Ovary (tissue), 3 donors: ENCODE results near the gene BRAT1.

Experiments
- CTCF ChIP-seq, 3 donors: fragments of 450-650 bp in 2 of 3; fragments of 200-600 bp in 1 of 3; IDR thresholded peaks; one replicate each; pipeline versions ENCODE4 v1.5.1 to v1.8.0; 2016 to 2022; ENCODE audit warnings: antibody characterized with exemption in 3 of 3, mild to moderate bottlenecking in 1 of 3
- EP300 ChIP-seq: sonication (generic); formaldehyde crosslinking; IDR thresholded peaks from one replicate; pipeline ENCODE4 v1.6.1; 2017; ENCODE audit warnings: antibody characterized with exemption
- POLR2A ChIP-seq: fragments of 450-650 bp; IDR thresholded peaks from one replicate; pipeline ENCODE4 v1.6.1; 2017; ENCODE audit warnings: antibody characterized with exemption, mild to moderate bottlenecking, moderate library complexity
- donor health status: DM: no; HTN: no; CAD: no.

- no peak for TF ChIP-seq CTCF (IDR thresholded peaks at IDR 0.05)
- no peak for TF ChIP-seq POLR2A
- TF ChIP-seq EP300: no peak
These were observed 58.9 kb downstream of the BRAT1 start for GRCh38 chr7:2496375-2496774.
